ENCODE measurements around the gene HSF4.

Gene HSF4

DNA sequence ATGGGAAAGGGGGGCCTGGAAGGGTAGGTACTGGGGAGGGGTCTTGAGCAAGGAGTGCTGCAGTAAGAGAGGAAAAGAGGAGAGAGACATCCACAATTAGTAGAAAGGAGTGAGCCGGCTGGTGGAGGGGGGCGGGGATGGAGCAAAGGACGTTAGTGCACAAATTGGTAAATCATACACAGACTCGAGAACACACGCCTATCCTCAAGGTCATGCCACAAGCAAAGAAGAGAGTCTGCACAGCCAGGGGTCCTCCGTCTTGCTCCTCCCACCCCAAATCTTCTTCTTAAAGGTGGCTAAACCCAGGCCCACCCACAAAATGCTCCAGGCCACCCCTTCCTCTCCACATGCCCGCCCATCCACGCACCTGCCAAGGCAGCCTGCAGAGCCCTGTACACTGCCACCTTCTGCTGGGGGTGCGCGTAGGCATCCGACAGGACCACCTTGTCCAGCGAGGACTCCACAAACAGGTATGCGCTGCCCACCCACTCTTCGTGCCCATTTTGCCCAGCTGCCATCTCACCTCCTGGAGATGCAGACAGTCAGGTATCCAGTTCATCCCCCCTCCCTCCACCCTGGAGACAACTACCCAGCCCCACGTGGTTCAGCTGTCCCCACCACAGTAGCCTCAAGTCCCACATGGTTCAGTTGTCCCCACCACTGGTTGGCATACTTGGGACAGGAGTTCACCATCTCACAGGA is 8.3 kb upstream of the HSF4 start:
- H3K4me3 ChIP-seq (ENCODE audit: low read depth, low read length): no peak overlapping the region
- TF ChIP-seq, protein P1, sequence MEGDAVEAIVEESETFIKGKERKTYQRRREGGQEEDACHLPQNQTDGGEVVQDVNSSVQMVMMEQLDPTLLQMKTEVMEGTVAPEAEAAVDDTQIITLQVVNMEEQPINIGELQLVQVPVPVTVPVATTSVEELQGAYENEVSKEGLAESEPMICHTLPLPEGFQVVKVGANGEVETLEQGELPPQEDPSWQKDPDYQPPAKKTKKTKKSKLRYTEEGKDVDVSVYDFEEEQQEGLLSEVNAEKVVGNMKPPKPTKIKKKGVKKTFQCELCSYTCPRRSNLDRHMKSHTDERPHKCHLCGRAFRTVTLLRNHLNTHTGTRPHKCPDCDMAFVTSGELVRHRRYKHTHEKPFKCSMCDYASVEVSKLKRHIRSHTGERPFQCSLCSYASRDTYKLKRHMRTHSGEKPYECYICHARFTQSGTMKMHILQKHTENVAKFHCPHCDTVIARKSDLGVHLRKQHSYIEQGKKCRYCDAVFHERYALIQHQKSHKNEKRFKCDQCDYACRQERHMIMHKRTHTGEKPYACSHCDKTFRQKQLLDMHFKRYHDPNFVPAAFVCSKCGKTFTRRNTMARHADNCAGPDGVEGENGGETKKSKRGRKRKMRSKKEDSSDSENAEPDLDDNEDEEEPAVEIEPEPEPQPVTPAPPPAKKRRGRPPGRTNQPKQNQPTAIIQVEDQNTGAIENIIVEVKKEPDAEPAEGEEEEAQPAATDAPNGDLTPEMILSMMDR (IDR thresholded peaks at IDR 0.05; ENCODE audit: insufficient read depth, low read depth, low read length, missing control alignments): no peak
- DNase-seq (ENCODE audit: low read depth): no peak

DNA sequence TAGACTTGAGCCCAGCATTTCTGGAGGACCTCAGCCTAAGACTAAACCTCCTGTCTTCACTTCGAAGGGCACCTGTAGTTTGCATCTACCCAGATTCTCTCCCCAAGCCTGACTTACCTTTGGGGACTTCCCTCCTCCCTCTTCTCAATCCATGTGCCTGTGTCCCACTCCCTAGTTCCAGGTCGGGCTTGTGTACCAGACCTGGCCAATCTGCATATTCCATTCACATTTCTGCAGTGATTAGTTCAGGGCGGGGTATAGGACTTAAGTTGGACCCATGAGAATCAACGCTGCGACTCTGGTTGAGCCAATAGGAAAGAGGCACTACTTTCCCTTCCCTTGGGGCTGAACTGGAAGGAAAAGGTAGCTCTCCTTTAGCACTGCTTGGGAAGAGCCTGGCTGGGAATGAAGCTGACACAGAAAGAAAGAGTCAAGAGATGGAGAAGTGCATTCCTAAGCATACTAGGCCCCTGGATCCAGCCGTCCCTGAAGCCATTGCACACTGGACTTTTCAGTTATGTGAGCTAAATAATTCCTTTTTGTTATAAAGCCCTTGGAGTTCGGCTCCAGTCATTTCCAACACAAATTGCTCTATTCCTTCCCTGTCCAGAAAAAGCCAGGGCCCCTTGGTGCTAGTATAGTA is 7.3 kb upstream of the HSF4 start:
- no peak overlapping the region for H3K4me3 ChIP-seq (ENCODE audit: low read depth, low read length)
- TF ChIP-seq, protein P1 (IDR thresholded peaks at IDR 0.05; ENCODE audit: insufficient read depth, low read depth, low read length, missing control alignments): no peak
- no peak for DNase-seq (ENCODE audit: low read depth)

DNA sequence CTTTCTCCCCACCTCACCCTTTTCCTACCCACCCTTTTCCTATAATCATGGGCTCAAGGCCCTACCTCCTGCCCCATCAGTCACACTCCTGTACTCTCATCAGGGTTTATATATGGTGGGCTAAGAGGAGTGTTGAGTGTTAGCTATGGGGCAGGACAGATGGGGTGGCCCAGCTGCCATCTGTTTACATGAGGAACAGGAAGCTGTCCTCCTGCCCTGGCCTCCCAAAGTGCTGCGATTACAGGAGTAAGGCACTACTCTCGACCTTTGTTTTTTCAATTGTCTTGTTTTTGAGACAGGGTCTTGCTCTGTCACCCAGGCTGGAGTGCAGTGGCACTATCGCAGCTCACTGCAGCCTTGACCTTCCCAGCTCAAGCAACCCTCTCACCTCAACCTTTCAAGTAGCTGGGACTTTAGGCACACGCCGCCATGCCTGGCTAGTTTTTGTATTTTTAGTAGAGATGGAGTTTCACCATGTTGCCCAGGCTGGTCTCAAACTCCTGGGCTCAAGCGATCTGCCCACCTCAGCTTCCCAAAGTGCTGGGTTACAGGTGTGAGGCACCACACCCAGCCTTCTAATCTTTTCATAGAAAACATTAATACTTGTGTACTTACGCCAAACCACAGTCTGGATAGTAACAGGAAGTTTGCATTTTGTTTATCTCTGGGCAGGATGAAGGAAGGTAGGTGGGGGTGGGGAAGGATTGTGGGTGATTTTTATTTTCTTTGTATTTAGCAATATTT is 6.5 kb upstream of the HSF4 start:
- TF ChIP-seq, protein P1 (IDR thresholded peaks at IDR 0.05; ENCODE audit: insufficient read depth, low read depth, low read length, missing control alignments): no peak
- peak; percentile 45 for DNase-seq (ENCODE audit: low read depth)
- H3K4me3 ChIP-seq (ENCODE audit: low read depth, low read length): peak overlapping the region; percentile 99

DNA sequence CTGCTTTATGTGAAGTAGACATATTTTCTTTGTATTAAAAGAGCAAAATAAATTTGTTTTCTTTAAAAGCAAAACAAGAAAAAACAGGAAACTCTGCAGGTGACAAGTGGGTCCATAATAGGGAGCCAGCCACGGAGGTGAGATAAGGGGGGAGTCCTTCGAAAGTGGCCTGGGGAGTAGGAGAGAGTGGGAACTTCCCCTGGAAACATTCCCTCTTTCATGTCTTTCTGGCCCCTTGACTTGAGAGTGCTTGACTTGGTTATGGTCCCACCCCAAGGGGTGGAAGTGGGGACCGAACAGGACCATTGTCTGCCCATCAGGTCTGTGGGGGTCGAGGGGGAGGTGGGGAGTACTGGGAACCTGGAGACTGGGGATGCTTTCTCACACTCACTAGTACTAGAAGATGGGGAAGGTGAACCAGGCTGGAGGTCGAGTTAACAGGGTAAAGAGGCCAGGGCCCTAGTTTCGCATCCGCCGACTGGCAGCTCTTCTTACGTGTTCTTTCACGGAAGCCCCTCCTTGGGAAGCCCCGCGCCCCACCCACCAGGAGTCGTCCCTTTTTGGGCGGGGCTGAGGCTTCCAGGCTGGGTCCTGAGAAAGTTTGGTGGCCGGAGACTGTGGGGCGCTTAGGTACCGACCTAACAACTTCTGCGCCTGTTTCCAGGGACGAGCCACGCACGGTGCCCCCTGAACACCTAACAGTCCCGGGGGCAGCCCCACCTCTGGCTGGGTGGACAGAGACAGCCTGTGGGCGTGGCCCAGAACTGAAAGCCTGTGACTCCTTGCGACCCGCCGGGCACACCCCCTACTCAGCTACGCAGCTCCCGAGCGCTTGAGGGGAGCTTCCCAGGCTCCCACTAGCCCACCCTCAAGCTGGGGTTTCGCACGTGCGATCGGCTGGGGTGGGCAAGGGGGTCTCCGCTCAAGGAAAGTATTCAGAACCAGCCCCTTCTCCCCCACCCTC is 5.6 kb upstream of the HSF4 start:
- peak; percentile 93 for DNase-seq (ENCODE audit: low read depth)
- TF ChIP-seq, protein P1 (IDR thresholded peaks at IDR 0.05; ENCODE audit: insufficient read depth, low read depth, low read length, missing control alignments): no peak
- peak overlapping the region; percentile 99 for H3K4me3 ChIP-seq (ENCODE audit: low read depth, low read length)

DNA sequence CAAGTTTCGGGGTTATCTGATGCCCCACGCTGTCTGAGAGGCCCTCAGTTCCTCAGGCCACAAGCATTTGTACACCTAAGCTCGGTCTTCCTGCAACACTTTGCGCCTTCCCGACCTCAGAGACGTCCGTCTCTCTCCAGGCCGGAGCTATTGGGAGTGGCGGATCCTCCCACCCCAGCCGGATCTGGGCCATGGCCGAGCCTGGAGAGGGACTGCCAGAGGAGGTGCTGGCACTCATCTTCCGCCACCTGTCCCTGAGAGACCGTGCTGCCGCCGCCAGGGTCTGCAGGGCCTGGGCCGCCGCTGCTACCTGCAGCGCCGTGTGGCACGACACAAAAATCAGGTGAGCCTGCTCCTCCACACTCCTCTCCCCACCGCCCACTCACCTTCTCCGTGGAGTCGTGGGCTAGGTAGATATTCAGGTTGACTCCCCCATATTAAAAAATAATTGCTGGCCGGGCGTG is 2.9 kb upstream of the HSF4 start:
- no peak for DNase-seq (ENCODE audit: low read depth)
- H3K4me3 ChIP-seq (ENCODE audit: low read depth, low read length): no peak overlapping the region
- TF ChIP-seq, protein P1 (IDR thresholded peaks at IDR 0.05; ENCODE audit: insufficient read depth, low read depth, low read length, missing control alignments): no peak

DNA sequence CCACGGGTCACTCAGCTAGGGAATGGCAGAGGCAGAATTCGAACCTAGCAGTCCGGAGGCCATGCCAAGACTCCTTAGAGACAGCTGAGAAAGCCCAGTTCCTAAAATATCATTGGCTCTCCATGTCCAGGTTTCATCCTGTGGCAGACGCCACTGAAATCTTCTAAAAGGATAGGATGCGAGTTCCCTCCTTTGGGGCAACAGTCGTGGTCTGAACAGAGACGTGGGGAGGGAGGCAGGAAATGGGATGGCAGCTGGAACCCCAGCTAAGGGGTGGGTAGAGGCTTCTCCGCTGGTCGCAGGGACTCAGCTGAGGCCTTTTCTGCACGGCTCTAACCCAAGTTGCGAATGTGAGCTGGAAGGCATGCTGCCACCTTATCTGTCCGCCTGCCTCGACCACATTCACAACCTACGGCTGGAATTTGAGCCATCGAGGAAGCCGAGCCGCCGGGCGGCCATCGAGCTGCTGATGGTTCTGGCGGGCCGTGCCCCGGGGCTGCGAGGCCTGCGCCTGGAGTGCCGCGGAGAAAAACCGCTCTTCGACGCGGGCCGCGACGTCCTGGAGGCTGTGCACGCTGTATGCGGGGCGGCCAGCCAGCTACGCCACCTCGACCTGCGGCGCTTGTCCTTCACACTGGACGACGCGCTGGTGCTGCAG is 1.9 kb upstream of the HSF4 start:
- H3K4me3 ChIP-seq (ENCODE audit: low read depth, low read length): peak overlapping the region; percentile 39
- TF ChIP-seq, protein P1 (IDR thresholded peaks at IDR 0.05; ENCODE audit: insufficient read depth, low read depth, low read length, missing control alignments): no peak
- no peak for DNase-seq (ENCODE audit: low read depth)
